Dendritic cell treated with granulocyte-macrophage colony-stimulating factor and Interleukin-4, amounts not matched to agents 40 ng/mL and 50 ng/mL, for 4 days (primary cell): ENCODE results near the gene COL1A1.
A peak's percentile ranks its signal among the peaks of the same experiment; 100 is the strongest.

Experiments used
- H3K27ac Mint-ChIP-seq: one replicate; pipeline ENCODE4 v1.8.0; 2022; ENCODE audit warnings: mild to moderate bottlenecking, mixed read lengths
- H3K27me3 Mint-ChIP-seq: one replicate; pipeline ENCODE4 v1.8.0; 2022; ENCODE audit warnings: mild to moderate bottlenecking, mixed read lengths
- H3K36me3 Mint-ChIP-seq: one replicate; pipeline ENCODE4 v1.8.0; 2022; ENCODE audit warnings: low read depth, mixed read lengths
- H3K4me1 Mint-ChIP-seq: one replicate; pipeline ENCODE4 v1.8.0; 2022; ENCODE audit warnings: low read depth, mixed read lengths
- H3K4me3 Mint-ChIP-seq: one replicate; pipeline ENCODE4 v1.8.0; 2022; ENCODE audit warnings: mild to moderate bottlenecking, moderate library complexity, mixed read lengths
- H3K9me3 Mint-ChIP-seq: one replicate; pipeline ENCODE4 v1.8.0; 2022; ENCODE audit warnings: mixed read lengths
- intact Hi-C: fragments of 100-400 bp; cut with micrococcal nuclease; formaldehyde crosslinking; loops from one replicate; pipeline ENCODE4 v1.15.0; 2022

COL1A1 gene

DNA sequence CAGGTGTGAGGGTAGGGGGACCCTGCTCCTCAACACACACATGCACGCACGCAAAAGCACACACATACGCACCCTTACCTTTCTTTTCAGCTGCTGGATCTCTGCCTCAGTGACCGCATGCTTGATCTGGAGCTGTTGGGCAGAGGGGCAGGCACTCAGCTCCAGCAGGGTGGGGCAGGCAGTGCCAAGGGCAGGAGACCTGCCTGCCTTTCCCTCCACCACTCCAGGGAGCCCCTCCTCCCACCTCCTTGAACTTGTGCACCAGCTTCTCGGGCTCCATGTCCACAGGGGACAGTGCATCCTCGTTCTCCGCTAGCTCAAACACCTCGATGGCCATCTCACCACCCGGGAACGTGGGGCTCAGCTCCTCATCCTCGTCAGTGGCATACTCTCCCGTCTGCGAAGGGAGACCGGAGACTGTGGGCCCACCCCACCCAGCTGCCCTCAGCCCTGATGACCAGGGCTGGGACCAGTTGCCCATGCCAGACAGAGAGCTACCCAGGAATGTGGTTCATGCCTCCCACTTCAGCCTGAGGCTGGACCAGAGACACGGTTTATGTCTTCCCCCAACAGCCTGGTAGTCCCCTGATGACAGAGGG, 62.1 kb downstream of the COL1A1 start:
- Mint-ChIP-seq H3K9me3 (peaks cover 7% of the 10 kb centered on the region), H3K27ac (no peak overlapping the region), H3K4me1 (peaks cover 72% of the 10 kb centered on the region), H3K36me3 (peaks cover 100% of the 10 kb centered on the region), H3K4me3 (no peak overlapping the region), H3K27me3 (no peaks in the 10 kb centered on the region)
- intact Hi-C loops: no loop called here

DNA sequence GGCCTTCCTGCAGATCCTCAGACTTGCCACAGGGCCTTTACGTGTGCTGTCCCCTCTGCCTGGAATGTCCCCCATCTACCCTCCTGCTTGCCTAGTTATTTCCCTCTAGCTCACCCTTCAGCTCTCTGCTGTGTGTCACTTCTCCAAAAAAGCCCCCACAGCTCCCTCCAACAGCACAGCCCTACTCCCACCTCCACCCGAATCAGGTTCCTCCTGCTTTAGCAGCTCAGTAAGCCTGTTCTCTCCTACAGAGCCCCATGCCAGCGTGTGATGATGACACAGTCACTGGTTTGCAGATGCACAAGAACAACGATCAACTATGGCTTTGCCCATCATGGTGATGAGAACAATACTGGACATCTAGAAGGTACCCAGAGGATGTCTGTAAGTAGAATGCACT, 64.4 kb downstream of the COL1A1 start:
- Mint-ChIP-seq H3K4me3 (no peak overlapping the region), H3K4me1 (peaks cover 61% of the 10 kb centered on the region), H3K27ac (peak overlapping the region; percentile 1), H3K27me3 (peaks cover 5% of the 10 kb centered on the region), H3K36me3 (peaks cover 97% of the 10 kb centered on the region), H3K9me3 (peaks cover 7% of the 10 kb centered on the region)
- intact Hi-C loops: no loop called here

DNA sequence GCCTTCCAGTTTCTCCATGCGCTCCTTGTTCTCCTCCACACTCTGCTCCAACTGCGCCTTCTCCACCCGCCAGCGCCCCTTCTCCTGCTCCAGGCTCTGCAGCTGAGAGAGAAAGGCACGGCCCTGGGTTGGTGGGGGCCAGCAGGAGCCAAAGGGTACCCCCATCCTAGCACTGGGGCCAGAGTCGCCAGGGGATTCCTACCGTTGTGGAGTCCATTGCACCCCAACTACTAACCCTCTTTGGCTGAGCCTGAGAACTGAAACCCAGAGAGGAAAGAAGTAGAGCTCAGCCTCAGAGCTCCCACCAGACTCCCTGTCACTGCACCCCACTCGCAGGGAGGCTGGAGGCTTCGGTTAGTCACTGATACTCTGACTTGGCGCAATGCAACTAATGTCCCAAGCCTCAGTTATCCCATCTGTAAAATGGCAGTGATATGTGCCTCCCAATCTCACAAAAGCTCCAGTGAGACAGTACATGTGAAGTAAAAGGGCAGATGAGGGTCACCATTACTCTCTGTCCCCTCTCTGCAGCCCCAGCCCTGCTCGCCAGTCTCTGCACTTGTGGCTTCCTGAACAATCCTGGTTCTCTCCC, 65.2 kb downstream of the COL1A1 start:
- Mint-ChIP-seq H3K27ac (peak overlapping the region; percentile 1), H3K27me3 (peaks cover 10% of the 10 kb centered on the region), H3K4me3 (no peak overlapping the region), H3K4me1 (peaks cover 61% of the 10 kb centered on the region), H3K9me3 (peaks cover 7% of the 10 kb centered on the region), H3K36me3 (peaks cover 89% of the 10 kb centered on the region)
- intact Hi-C loops: no loop called here

DNA sequence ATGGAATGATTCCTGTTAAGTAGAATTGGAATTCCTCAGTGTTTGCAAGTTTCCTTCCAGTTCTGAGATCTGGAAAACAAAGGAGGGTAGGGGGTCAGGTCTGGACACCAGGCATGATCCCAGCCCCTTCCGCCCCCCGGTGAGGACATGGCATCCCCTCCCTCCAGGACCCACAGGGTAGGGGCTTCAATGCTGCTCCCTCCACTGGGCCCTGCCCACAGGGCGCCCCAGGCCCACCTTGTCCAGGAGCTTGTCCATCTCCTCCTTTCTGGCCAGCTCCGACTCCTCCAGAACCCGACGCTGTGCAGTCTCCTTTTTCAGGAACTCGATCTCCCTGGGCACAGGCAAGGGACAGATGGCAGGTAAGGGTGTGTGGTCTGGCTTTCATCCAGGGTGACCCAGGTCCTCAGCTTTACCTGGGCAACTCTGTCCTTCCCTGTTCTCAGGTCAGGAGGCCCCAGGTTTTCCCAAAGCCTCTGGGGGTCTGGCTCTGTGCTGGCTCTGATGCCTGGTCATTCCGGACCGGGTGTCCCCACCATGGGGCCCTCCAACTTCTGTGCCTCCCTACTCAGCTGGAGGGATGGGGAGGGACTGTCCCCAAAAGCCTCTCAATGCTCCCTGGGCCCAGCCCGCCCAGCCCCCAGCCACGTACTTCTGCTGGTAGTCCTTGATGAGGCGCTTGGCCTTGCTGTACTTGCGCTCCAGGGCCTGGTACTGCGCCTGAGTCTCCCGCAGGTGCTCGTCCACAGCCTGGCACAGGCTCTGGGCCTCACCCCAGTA, 65.9 kb downstream of the COL1A1 start:
- Mint-ChIP-seq H3K9me3 (peaks cover 7% of the 10 kb centered on the region), H3K4me1 (peaks cover 61% of the 10 kb centered on the region), H3K27ac (no peak overlapping the region), H3K27me3 (peaks cover 15% of the 10 kb centered on the region), H3K4me3 (no peak overlapping the region), H3K36me3 (peaks cover 82% of the 10 kb centered on the region)
- intact Hi-C loops: no loop called here

DNA sequence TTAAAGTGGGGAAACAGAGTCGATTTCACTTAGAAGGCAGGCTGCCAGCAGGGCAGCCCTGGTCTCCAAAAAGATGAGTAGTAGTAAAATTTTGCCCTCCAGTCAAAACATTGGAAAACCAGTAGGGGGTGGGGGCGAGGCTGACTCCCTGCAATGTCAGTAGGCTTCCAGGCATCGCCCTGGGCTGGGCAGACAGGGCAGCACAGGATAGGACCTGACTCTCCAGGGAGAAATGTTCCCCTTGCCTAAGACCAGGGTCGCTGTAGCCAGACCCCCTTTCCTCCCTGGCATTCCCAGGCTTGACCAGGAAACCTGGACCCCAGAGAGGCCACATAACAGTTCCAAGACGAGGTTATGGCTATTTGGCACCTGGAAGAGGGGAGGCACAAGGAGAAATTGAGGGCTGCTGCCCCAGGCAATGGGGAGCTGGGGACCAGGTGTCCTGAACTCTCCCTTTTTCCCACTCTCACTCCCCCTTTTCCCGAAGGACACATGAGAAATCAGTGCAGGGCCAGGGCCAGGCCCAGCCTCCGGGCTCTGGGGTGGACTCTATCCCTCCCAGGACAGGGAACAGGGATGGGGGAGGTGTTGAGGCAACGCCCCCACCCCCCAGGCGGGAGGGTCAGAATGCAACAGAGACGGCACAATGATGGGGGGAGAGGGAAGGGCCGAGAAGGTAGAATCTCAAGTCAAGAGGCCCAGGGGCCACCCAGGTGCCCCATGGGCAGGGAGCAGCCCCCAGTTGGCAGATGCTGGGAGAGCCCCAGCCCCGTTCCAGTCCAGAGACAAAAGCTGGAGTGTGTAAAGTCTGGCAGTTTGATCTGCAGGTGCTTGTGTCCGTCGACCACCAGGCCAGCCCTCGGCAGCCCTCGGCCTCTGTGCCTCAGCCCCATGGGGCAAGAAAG, 67.0 kb downstream of the COL1A1 start:
- Mint-ChIP-seq H3K4me3 (no peak overlapping the region), H3K27ac (peak overlapping the region; percentile 17), H3K9me3 (no peaks in the 10 kb centered on the region), H3K36me3 (peaks cover 71% of the 10 kb centered on the region), H3K27me3 (peaks cover 22% of the 10 kb centered on the region), H3K4me1 (peaks cover 56% of the 10 kb centered on the region)
- intact Hi-C loops: no loop called here

DNA sequence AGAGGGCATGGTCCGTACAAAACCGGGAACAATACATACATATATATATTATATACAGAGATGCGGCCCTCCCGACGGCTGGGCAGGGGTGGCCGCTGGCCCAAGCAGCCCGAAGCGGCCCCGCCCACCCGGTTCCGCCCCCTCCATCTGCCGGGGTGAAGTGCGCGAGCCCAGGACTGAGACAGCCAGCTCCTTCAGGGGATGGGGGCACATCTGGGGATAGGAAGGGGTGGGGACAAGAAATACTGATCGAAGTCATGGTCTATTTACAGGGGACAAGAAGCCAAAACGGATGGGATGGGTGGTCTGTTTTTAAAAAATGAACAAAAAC, 67.7 kb downstream of the COL1A1 start:
- peaks cover 64% of the 10 kb centered on the region for H3K36me3 Mint-ChIP-seq

More for the DNA sequence above, 67.7 kb downstream of the COL1A1 start:
- Mint-ChIP-seq H3K27ac (peak overlapping the region; percentile 17), H3K4me1 (peaks cover 54% of the 10 kb centered on the region), H3K9me3 (no peaks in the 10 kb centered on the region), H3K4me3 (no peak overlapping the region), H3K27me3 (peaks cover 27% of the 10 kb centered on the region)
- intact Hi-C loops: no loop called here
